PC-9 (cell line): ENCODE measurements around the gene NOS1. TPM values are rescaled to one million over a fixed set of nuclear protein-coding genes. Genes with fewer than 3 reads are reported as not detected.
"Not testable (repeated sequence)": the region's sequence is repeated elsewhere in the genome, so short reads cannot be mapped to it uniquely, and the experiment has no call there.

ENCODE experiments used
- BruUV-seq: library from RNA; stranded (reverse); fragments of 400-500 nt; replicated peaks from 2 replicates; lab custom pipeline; 2021; lab: Mats Ljungman, UMichigan
- CTCF ChIA-PET: fragments of 300-600 bp; sonication (Branson Sonifier 250); formaldehyde crosslinking; loops from one replicate; lab custom pipeline; 2022; ENCODE audit warnings: antibody characterized with exemption; lab: Charles Lee
- POLR2A ChIA-PET: fragments of 300-600 bp; sonication (Branson Sonifier 250); formaldehyde crosslinking; loops from one replicate; lab custom pipeline; 2022; ENCODE audit warnings: antibody characterized with exemption; ENCODE audit not compliant: unreplicated experiment; lab: Charles Lee
- DNase-seq, 2 experiments: peaks; one replicate each; pipeline versions ENCODE4 v3.0.0 to v3.0.0-alpha.2; 2015 to 2022; ENCODE audit warnings: mixed read lengths in 1 of 2
- H2AFZ ChIP-seq: fragments of 200-600 bp; sonication (generic); 2 replicates; pipeline ENCODE4 v1.8.1; 2017; ENCODE audit warnings: antibody characterized with exemption
- H3F3A ChIP-seq: fragments of 200-600 bp; sonication (generic); 2 replicates; pipeline ENCODE4 v1.8.1; 2017; ENCODE audit warnings: antibody characterized with exemption, mild to moderate bottlenecking, low read depth; ENCODE audit not compliant: insufficient read depth
- H3K27ac ChIP-seq: fragments of 200-600 bp; sonication (generic); 2 replicates; pipeline ENCODE4 v1.6.1; 2016; ENCODE audit warnings: mixed run types
- H3K27me3 ChIP-seq: fragments of 200-600 bp; sonication (generic); 2 replicates; pipeline ENCODE4 v1.6.1; 2016; ENCODE audit warnings: low read depth, mixed run types; ENCODE audit not compliant: insufficient read depth
- H3K36me3 ChIP-seq: fragments of 200-600 bp; sonication (generic); 2 replicates; pipeline ENCODE4 v1.6.1; 2016; ENCODE audit warnings: low read depth, mixed run types
- H3K4me1 ChIP-seq: fragments of 200-600 bp; sonication (generic); replicated peaks from 2 replicates; pipeline ENCODE4 v1.6.1; 2016; ENCODE audit warnings: mixed run types; ENCODE audit not compliant: insufficient read depth
- H3K4me2 ChIP-seq: fragments of 200-600 bp; sonication (generic); 2 replicates; pipeline ENCODE4 v1.6.1; 2017; ENCODE audit warnings: mixed run types
- H3K4me3 ChIP-seq: fragments of 200-600 bp; sonication (generic); 2 replicates; pipeline ENCODE4 v1.6.1; 2016; ENCODE audit warnings: mixed run types
- H3K79me2 ChIP-seq: fragments of 200-600 bp; sonication (generic); 2 replicates; pipeline ENCODE4 v1.6.1; 2017; ENCODE audit warnings: low read depth, mixed run types
- H3K9me2 ChIP-seq: fragments of 200-600 bp; sonication (generic); 2 replicates; pipeline ENCODE4 v1.8.1; 2017; ENCODE audit warnings: mild to moderate bottlenecking; ENCODE audit not compliant: insufficient read depth
- H3K9me3 ChIP-seq: fragments of 200-600 bp; sonication (generic); 2 replicates; pipeline ENCODE4 v1.8.1; 2016; ENCODE audit warnings: low read depth; ENCODE audit not compliant: insufficient read depth
- H4K20me1 ChIP-seq: fragments of 200-600 bp; sonication (generic); 2 replicates; pipeline ENCODE4 v1.8.1; 2017; ENCODE audit not compliant: insufficient read depth
- CTCF ChIP-seq: fragments of 200-600 bp; sonication (generic); conservative IDR thresholded peaks from 2 replicates; pipeline ENCODE4 v1.6.1; 2017; ENCODE audit warnings: mixed run types, antibody characterized with exemption, mild to moderate bottlenecking, moderate library complexity
- EZH2 ChIP-seq: fragments of 200-600 bp; sonication (generic); IDR thresholded peaks from 2 replicates; pipeline ENCODE4 v1.8.0; 2017; ENCODE audit warnings: antibody characterized with exemption, low read depth
- intact Hi-C: fragments of 100-400 bp; cut with micrococcal nuclease; formaldehyde crosslinking; loops from one replicate; pipeline ENCODE4 v1.10.0; 2022; ENCODE audit not compliant: unreplicated experiment
- total RNA-seq: library from RNA; stranded (reverse); gene quantifications from 2 replicates; pipeline ENCODE4 v1.2.3, GENCODE V29; 2021

The NOS1 gene
- total RNA-seq, 1 experiment from 2014 or later, result not detected

DNA sequence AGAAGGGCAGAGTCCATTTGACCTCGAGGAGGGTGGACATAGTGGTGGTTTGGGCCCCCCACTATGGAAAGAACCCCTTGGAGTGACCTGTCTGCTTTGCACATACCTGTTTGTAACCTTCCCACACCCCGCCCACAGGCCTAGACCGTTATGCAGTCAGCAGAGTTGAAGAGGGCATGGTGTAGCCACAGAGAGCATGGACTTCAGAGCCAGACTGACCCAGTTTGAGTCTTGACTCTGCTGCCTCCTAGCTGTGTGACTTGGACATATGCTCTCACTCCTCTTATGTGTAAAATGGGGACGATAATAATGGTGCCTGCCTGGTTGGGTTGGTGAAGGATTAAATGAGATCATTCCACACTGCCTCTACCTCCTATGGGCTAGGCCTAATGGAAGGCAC lies 40.9 kb upstream of the NOS1 start:
- no peak overlapping the region for H3K4me3 ChIP-seq
- no peak for TF ChIP-seq CTCF
- no peak for TF ChIP-seq EZH2
- no peak overlapping the region for H3K27ac ChIP-seq
- CTCF ChIA-PET, result no interaction called here
- H3K36me3 ChIP-seq, result no peaks in the 10 kb centered on the region
- intact Hi-C loops, result no loop called here
- H3K4me2 ChIP-seq, result no peak overlapping the region
- no TSS peak for BruUV-seq
- peaks cover 55% of the 10 kb centered on the region for H3K27me3 ChIP-seq
- POLR2A ChIA-PET, result no interaction called here
- no peak for DNase-seq
- no peaks in the 10 kb centered on the region for H3F3A ChIP-seq
- no peaks in the 10 kb centered on the region for H3K9me2 ChIP-seq
- H3K9me3 ChIP-seq, result no peaks in the 10 kb centered on the region
- no peak overlapping the region for H2AFZ ChIP-seq
- H3K79me2 ChIP-seq, result no peaks in the 10 kb centered on the region
- no peaks in the 10 kb centered on the region for H4K20me1 ChIP-seq
- no peaks in the 10 kb centered on the region for H3K4me1 ChIP-seq

- CTCF ChIA-PET, result no interaction called here
- Histone ChIP-seq H3F3A (no peaks in the 10 kb centered on the region), H4K20me1 (no peaks in the 10 kb centered on the region), H3K4me2 (no peak overlapping the region), H3K9me2 (no peaks in the 10 kb centered on the region), H2AFZ (no peak overlapping the region), H3K36me3 (no peaks in the 10 kb centered on the region), H3K27ac (no peak overlapping the region), H3K9me3 (no peaks in the 10 kb centered on the region), H3K27me3 (peaks cover 45% of the 10 kb centered on the region), H3K4me1 (no peaks in the 10 kb centered on the region), H3K79me2 (no peaks in the 10 kb centered on the region), H3K4me3 (no peak overlapping the region)
- POLR2A ChIA-PET, result no interaction called here
- DNase-seq, result no peak
- intact Hi-C loops, result no loop called here
- TF ChIP-seq EZH2 (no peak), CTCF (no peak)
- BruUV-seq, result no TSS peak
Observed at GRCh38 chr12:117400912-117401311, 39.5 kb upstream of the NOS1 start.

DNA sequence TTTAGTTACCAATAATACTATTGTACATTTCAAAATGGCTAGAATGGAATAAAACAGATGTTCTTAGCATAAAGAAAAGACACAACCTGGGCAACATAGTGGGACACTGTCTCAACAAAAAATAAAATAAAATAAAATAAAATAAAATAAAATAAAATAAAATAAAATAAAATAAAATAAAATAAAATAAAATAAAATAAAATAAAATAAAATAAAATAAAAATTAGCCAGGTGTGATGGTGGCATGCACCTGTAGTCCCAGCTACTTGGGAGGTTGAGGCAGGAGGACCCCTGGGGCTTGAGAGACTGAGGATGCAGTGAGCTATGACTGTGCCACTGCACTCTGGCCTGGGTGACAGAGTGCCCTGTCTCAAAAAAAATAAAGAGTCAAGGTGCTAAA lies 37.1 kb upstream of the NOS1 start:
- DNase-seq, BruUV-seq, intact Hi-C loops, H3K9me2 ChIP-seq, H3K4me1 ChIP-seq, H3K79me2 ChIP-seq, H2AFZ ChIP-seq, H3F3A ChIP-seq, H3K27ac ChIP-seq, H3K4me3 ChIP-seq, CTCF ChIA-PET, H4K20me1 ChIP-seq, H3K36me3 ChIP-seq, POLR2A ChIA-PET, H3K4me2 ChIP-seq, H3K9me3 ChIP-seq: not testable (repeated sequence)
- H3K27me3 ChIP-seq, result peaks cover 23% of the 10 kb centered on the region

- no peaks in the 10 kb centered on the region for H4K20me1 ChIP-seq
- H3K9me3 ChIP-seq, result no peaks in the 10 kb centered on the region
- no peak overlapping the region for H3K27ac ChIP-seq
- H2AFZ ChIP-seq, result no peak overlapping the region
- H3K9me2 ChIP-seq, result no peaks in the 10 kb centered on the region
- peaks cover 11% of the 10 kb centered on the region for H3K27me3 ChIP-seq
- no peaks in the 10 kb centered on the region for H3K4me1 ChIP-seq
- H3K79me2 ChIP-seq, result no peaks in the 10 kb centered on the region
- no peaks in the 10 kb centered on the region for H3K36me3 ChIP-seq
- no peak overlapping the region for H3K4me2 ChIP-seq
- H3F3A ChIP-seq, result no peaks in the 10 kb centered on the region
- intact Hi-C loops, result no loop called here
- TF ChIP-seq CTCF (no peak), EZH2 (no peak)
- ChIA-PET CTCF (no interaction called here), POLR2A (no interaction called here)
- BruUV-seq, result no TSS peak
- no peak overlapping the region for H3K4me3 ChIP-seq
- DNase-seq, result no peak
Observed at GRCh38 chr12:117395766-117396165, 34.3 kb upstream of the NOS1 start.
